Endothelial cell of umbilical vein (primary cell): ENCODE data around the gene CCDC82. TPM values are rescaled to one million over a fixed set of nuclear protein-coding genes. Genes with fewer than 3 reads are reported as not detected.

Experiments
- BruUV-seq: library from RNA; stranded (reverse); fragments of 400-500 nt; replicated peaks from 2 replicates; lab custom pipeline; 2021; lab: Mats Ljungman, UMichigan
- CTCF ChIA-PET: fragments of 300-600, 350-600 bp; sonication (Branson Sonifier 250); formaldehyde crosslinking; loops from one replicate; lab custom pipeline; 2021; ENCODE audit warnings: antibody characterized with exemption, inconsistent platforms; lab: Charles Lee
- POLR2A ChIA-PET: fragments of 300-600, 350-600 bp; sonication (Branson Sonifier 250); formaldehyde crosslinking; loops from one replicate; lab custom pipeline; 2021; ENCODE audit warnings: antibody characterized with exemption, inconsistent platforms; lab: Charles Lee
- DNase-seq: peaks from one replicate; pipeline ENCODE4 v3.0.0-alpha.2; 2011; ENCODE audit warnings: low read depth, low spot score
- FAIRE-seq: peaks from 2 replicates; lab custom pipeline; 2011; peaks lifted over from hg19 to GRCh38; lab: Jason Lieb, UNC
- H2AFZ ChIP-seq: 2 replicates; pipeline ENCODE4 v1.6.0; 2012; ENCODE audit warnings: low read depth, low read length, control low read depth, inconsistent platforms
- H3K27ac ChIP-seq: 2 replicates; pipeline ENCODE4 v1.5.1; 2011; ENCODE audit warnings: low read depth, mild to moderate bottlenecking, control low read depth, low read length, moderate library complexity; ENCODE audit not compliant: insufficient read depth
- H3K27me3 ChIP-seq, 2 experiments: 2 replicates each; pipeline versions ENCODE4 v1.6.0 to v1.6.1; 2011; ENCODE audit warnings: low read length in 2 of 2, mixed read lengths in 1 of 2; ENCODE audit not compliant: control insufficient read depth in 2 of 2, insufficient read depth in 2 of 2
- H3K36me3 ChIP-seq, 2 experiments: 2 replicates in 1 of 2; 3 replicates in 1 of 2; pipeline ENCODE4 v1.5.1; 2011; ENCODE audit warnings: low read length in 2 of 2, mild to moderate bottlenecking in 1 of 2, moderate library complexity in 1 of 2; ENCODE audit not compliant: control insufficient read depth in 2 of 2, insufficient read depth in 2 of 2; ENCODE audit errors: extremely low read depth in 1 of 2
- H3K4me1 ChIP-seq: 3 replicates; pipeline ENCODE4 v1.5.1; 2011; ENCODE audit warnings: mild to moderate bottlenecking, low read length; ENCODE audit not compliant: control insufficient read depth, insufficient read depth; ENCODE audit errors: extremely low read depth
- H3K4me2 ChIP-seq: 2 replicates; pipeline ENCODE4 v1.6.1; 2011; ENCODE audit warnings: low read length, control low read depth, mixed read lengths; ENCODE audit not compliant: insufficient read depth
- H3K4me3 ChIP-seq, 3 experiments: fragments of 200-600 bp in 1 of 3; sonication (generic), shearing (Covaris generic) in 1 of 3; replicated peaks in 1 of 3; 2 replicates each; pipeline ENCODE4 v1.5.1; 2011 to 2016; ENCODE audit warnings: control low read depth in 3 of 3, low read length in 3 of 3, mild to moderate bottlenecking in 2 of 3, inconsistent platforms in 1 of 3, low read depth in 1 of 3, moderate library complexity in 1 of 3; ENCODE audit not compliant: insufficient read depth in 1 of 3
- H3K79me2 ChIP-seq: 2 replicates; pipeline ENCODE4 v1.6.0; 2012; ENCODE audit warnings: low read length, inconsistent platforms; ENCODE audit not compliant: control insufficient read depth, insufficient read depth
- H3K9ac ChIP-seq: replicated peaks from 2 replicates; pipeline ENCODE3; 2011; ENCODE audit warnings: low read length, control low read depth; ENCODE audit not compliant: insufficient read depth; ENCODE audit errors: extremely low read depth
- H3K9me1 ChIP-seq: replicated peaks from 3 replicates; pipeline ENCODE4 v1.6.0; 2011; ENCODE audit warnings: mild to moderate bottlenecking, low read length; ENCODE audit not compliant: control insufficient read depth, insufficient read depth; ENCODE audit errors: extremely low read depth
- H3K9me3 ChIP-seq: replicated peaks from 2 replicates; pipeline ENCODE4 v1.5.1; 2012; ENCODE audit warnings: low read length, inconsistent platforms; ENCODE audit not compliant: control insufficient read depth, insufficient read depth
- H4K20me1 ChIP-seq: replicated peaks from 2 replicates; pipeline ENCODE3; 2011; ENCODE audit warnings: mild to moderate bottlenecking, low read length; ENCODE audit not compliant: control insufficient read depth, insufficient read depth; ENCODE audit errors: extremely low read depth
- CTCF ChIP-seq, 2 donors: IDR thresholded peaks; 1 replicate in 1 of 2; 2 replicates in 1 of 2; pipeline ENCODE4 v1.5.1; 2011; ENCODE audit warnings: low read length in 2 of 2, mild to moderate bottlenecking in 2 of 2, moderate library complexity in 2 of 2, control low read depth in 1 of 2, inconsistent platforms in 1 of 2, low read depth in 1 of 2; ENCODE audit not compliant: insufficient read depth in 1 of 2; ENCODE audit errors: extremely low read depth in 1 of 2
- EZH2 ChIP-seq: IDR thresholded peaks from 2 replicates; pipeline ENCODE4 v1.6.1; 2012; ENCODE audit warnings: borderline replicate concordance, low read depth, mild to moderate bottlenecking, moderate library complexity, low read length, inconsistent platforms; ENCODE audit not compliant: severe bottlenecking
- FOS ChIP-seq: IDR thresholded peaks from 2 replicates; pipeline ENCODE4 v1.6.1; 2011; ENCODE audit warnings: mild to moderate bottlenecking, low read length, moderate library complexity, borderline replicate concordance; ENCODE audit not compliant: insufficient read depth
- GATA2 ChIP-seq: IDR thresholded peaks from 2 replicates; pipeline ENCODE4 v1.7.0; 2011; ENCODE audit warnings: low read depth, mild to moderate bottlenecking, moderate library complexity, mixed read lengths, low read length; ENCODE audit not compliant: insufficient read length, insufficient read depth
- JUN ChIP-seq: IDR thresholded peaks from 2 replicates; pipeline ENCODE4 v1.6.1; 2011; ENCODE audit warnings: borderline replicate concordance, low read depth; ENCODE audit not compliant: insufficient read length, insufficient read depth
- MAX ChIP-seq: IDR thresholded peaks from 2 replicates; pipeline ENCODE4 v1.6.1; 2011; ENCODE audit not compliant: insufficient read depth, insufficient read length
- MYC ChIP-seq: IDR thresholded peaks from one replicate; pipeline ENCODE4 v1.6.1; 2011; ENCODE audit warnings: mild to moderate bottlenecking, low read depth, low read length
- POLR2A ChIP-seq: IDR thresholded peaks from 2 replicates; pipeline ENCODE4 v1.6.1; 2012; ENCODE audit warnings: low read depth, mild to moderate bottlenecking, control low read depth, low read length
- POLR2AphosphoS5 ChIP-seq: IDR thresholded peaks from 2 replicates; pipeline ENCODE4 v1.6.1; 2012; ENCODE audit warnings: low read depth, mild to moderate bottlenecking, control low read depth, low read length, moderate library complexity; ENCODE audit not compliant: insufficient read depth
- dilution Hi-C: fragments of 300-500 bp; cut with MboI; formaldehyde crosslinking; loops from one replicate; pipeline ENCODE4 v1.15.0; 2019; ENCODE audit warnings: low sequenced_read_pairs; ENCODE audit not compliant: extremely low pct_ligation_motif_present
- intact Hi-C: fragments of 100-400 bp; cut with micrococcal nuclease; formaldehyde crosslinking; loops from one replicate; pipeline ENCODE4 v1.10.0; 2022
- polyA plus RNA-seq, 4 experiments: library from polyadenylated mRNA; depleted of rRNA in 3 of 4; stranded (reverse) in 3 of 4; unstranded in 1 of 4; fragments of >200 nt; gene quantifications; 2 replicates each; pipeline versions ENCODE4 v1.2.1 to v1.2.3, GENCODE V29; 2011 to 2012; ENCODE audit warnings: missing spikeins in 1 of 4
- total RNA-seq: library from RNA; stranded (reverse); gene quantifications from 2 replicates; pipeline ENCODE4 v1.2.3, GENCODE V29; 2021

CCDC82 gene
- total and polyA plus RNA-seq, 2 donors (not counting 3 experiments of a cell fraction or from before 2014, with no cell fraction given): 8.1 to 33.4 TPM

- ChIA-PET CTCF (interaction anchor here (0.9 kb wide), 1 partner anchor 10 kb away, joined by 3 read pairs; no protein-coding TSS in a partner anchor), POLR2A (no interaction called here)
- dilution Hi-C loops: no loop called here
- Histone ChIP-seq H3K4me3 (no peak overlapping the region), H3K4me1 (peaks cover 2% of the 10 kb centered on the region), H4K20me1 (no peaks in the 10 kb centered on the region), H3K36me3 (no peaks in the 10 kb centered on the region), H3K79me2 (peaks cover 9% of the 10 kb centered on the region), H2AFZ (no peak overlapping the region), H3K4me2 (no peak overlapping the region), H3K9me1 (no peaks in the 10 kb centered on the region), H3K9ac (no peak overlapping the region), H3K9me3 (no peaks in the 10 kb centered on the region), H3K27ac (no peak overlapping the region), H3K27me3 (no peaks in the 10 kb centered on the region)
- intact Hi-C loops: no loop called here
- FAIRE-seq (no peak), DNase-seq (no peak)
- no peak for TF ChIP-seq CTCF (IDR thresholded peaks at IDR 0.05; ENCODE audit: extremely low read depth in 1 of 2, insufficient read depth in 1 of 2, low read depth in 1 of 2, low read length in 2 of 2)
- no peak for TF ChIP-seq JUN
- no peak for TF ChIP-seq GATA2
- no peak for TF ChIP-seq MYC
- no peak for TF ChIP-seq POLR2A
- TF ChIP-seq POLR2AphosphoS5: no peak
- no peak for TF ChIP-seq FOS
- TF ChIP-seq MAX: no peak
- TF ChIP-seq EZH2: no peak
- BruUV-seq: no TSS peak
These were observed 61.2 kb downstream of the CCDC82 start for GRCh38 chr11:96328395-96329010.
